Esophagus muscularis mucosa (tissue), 4 donors: ENCODE results near the gene CTIF.
"Not testable (repeated sequence)": the region's sequence is repeated elsewhere in the genome, so short reads cannot be mapped to it uniquely, and the experiment has no call there.

Experiments
- EP300 ChIP-seq: sonication (generic); formaldehyde crosslinking; IDR thresholded peaks from one replicate; pipeline ENCODE4 v1.6.1; 2017; ENCODE audit warnings: antibody characterized with exemption
- POLR2A ChIP-seq: fragments of 450-650 bp; IDR thresholded peaks from one replicate; pipeline ENCODE4 v1.6.1; 2017; ENCODE audit warnings: antibody characterized with exemption, moderate library complexity, mild to moderate bottlenecking, low read depth
- POLR2AphosphoS5 ChIP-seq, 2 donors: sonication (generic); formaldehyde crosslinking; IDR thresholded peaks; one replicate each; pipeline ENCODE4 v1.6.1; 2017; ENCODE audit warnings: antibody characterized with exemption in 2 of 2
- TF ChIP-seq, protein P1 (sequence below), 3 experiments: fragments of 200-600 bp in 2 of 3; fragments of 450-650 bp in 1 of 3; sonication (generic) in 2 of 3; IDR thresholded peaks; one replicate each; pipeline ENCODE4 v1.5.1; 2017 to 2019; ENCODE audit warnings: antibody characterized with exemption in 3 of 3, mild to moderate bottlenecking in 2 of 3, moderate library complexity in 1 of 3

DNA sequence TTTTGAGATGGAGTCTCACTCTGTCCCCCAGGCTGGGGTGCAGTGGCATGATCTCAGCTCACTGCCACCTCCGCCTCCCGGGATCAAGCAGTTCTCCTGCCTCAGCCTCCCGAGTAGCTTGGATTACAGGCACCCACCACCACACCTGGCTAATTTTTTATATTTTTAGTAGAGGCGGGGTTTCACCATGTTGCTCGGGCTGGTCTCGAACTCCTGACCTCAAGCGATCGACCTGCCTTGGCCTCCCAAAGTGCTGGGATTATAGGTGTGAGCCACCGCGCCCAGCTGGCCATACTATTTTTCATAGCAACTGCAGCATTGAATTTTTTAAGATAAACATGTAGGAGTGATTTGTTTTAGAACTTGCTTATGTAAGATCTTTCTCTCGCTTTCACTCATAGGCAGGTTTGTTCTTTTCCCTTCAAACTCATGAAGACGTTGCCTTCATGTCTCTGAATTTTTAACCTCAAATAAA, 273.2 kb downstream of the CTIF start:
- TF ChIP-seq, protein P1, sequence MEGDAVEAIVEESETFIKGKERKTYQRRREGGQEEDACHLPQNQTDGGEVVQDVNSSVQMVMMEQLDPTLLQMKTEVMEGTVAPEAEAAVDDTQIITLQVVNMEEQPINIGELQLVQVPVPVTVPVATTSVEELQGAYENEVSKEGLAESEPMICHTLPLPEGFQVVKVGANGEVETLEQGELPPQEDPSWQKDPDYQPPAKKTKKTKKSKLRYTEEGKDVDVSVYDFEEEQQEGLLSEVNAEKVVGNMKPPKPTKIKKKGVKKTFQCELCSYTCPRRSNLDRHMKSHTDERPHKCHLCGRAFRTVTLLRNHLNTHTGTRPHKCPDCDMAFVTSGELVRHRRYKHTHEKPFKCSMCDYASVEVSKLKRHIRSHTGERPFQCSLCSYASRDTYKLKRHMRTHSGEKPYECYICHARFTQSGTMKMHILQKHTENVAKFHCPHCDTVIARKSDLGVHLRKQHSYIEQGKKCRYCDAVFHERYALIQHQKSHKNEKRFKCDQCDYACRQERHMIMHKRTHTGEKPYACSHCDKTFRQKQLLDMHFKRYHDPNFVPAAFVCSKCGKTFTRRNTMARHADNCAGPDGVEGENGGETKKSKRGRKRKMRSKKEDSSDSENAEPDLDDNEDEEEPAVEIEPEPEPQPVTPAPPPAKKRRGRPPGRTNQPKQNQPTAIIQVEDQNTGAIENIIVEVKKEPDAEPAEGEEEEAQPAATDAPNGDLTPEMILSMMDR (IDR thresholded peaks at IDR 0.05): not testable (repeated sequence)
- TF ChIP-seq POLR2A; POLR2AphosphoS5 (IDR thresholded peaks at IDR 0.05); EP300: not testable (repeated sequence)
